HepG2 (cell line): Measurements from ENCODE around the gene NOX4. TPM values are rescaled to one million over a fixed set of nuclear protein-coding genes. Genes with fewer than 3 reads are reported as not detected.

Experiments used
- ATAC-seq: fragments of 200-7000 bp; cut with Tn5 transposase; 3 replicates; pipeline ENCODE4 v1.9.1; 2020; ENCODE audit warnings: mild to moderate bottlenecking, moderate library complexity
- BruUV-seq: library from RNA; stranded (reverse); fragments of 400-500 nt; replicated peaks from 2 replicates; lab custom pipeline; 2021; lab: Mats Ljungman, UMichigan
- CTCF ChIA-PET: fragments of 300-600 bp; formaldehyde crosslinking; extraction: SDS; loops from one replicate; lab custom pipeline; 2021; ENCODE audit warnings: low total read pairs, inconsistent platforms, low intra/inter-chr PET ratio; lab: Yijun Ruan, JAX
- POLR2A ChIA-PET: fragments of 350-600 bp; sonication (Branson Sonifier 250); formaldehyde crosslinking; loops from one replicate; lab custom pipeline; 2020; ENCODE audit warnings: antibody characterized with exemption, inconsistent platforms; lab: Yijun Ruan, JAX
- DNase-seq: peaks from one replicate; pipeline ENCODE4 v3.0.0-alpha.2; 2015; ENCODE audit warnings: low spot score
- FAIRE-seq: peaks from 3 replicates; lab custom pipeline; 2011; peaks lifted over from hg19 to GRCh38; lab: Jason Lieb, UNC
- H2AFZ ChIP-seq: one replicate; pipeline ENCODE4 v1.6.1; 2011; ENCODE audit warnings: low read length, inconsistent platforms
- H3K27ac ChIP-seq: fragments of 300-600 bp; 3 replicates; pipeline ENCODE4 v1.8.0; 2011; ENCODE audit warnings: mixed run types, mild to moderate bottlenecking, mixed read lengths, low read length, inconsistent platforms; ENCODE audit not compliant: insufficient read depth; ENCODE audit errors: extremely low read length
- H3K27me3 ChIP-seq, 2 experiments: fragments of 200-600 bp in 1 of 2; 2 replicates in 1 of 2; 3 replicates in 1 of 2; pipeline versions ENCODE4 v1.6.0 to v1.8.0; 2011; ENCODE audit warnings: low read length in 2 of 2, mild to moderate bottlenecking in 2 of 2, moderate library complexity in 2 of 2, inconsistent platforms in 1 of 2; ENCODE audit not compliant: insufficient read depth in 2 of 2, control insufficient read depth in 1 of 2
- H3K36me3 ChIP-seq, 2 experiments: fragments of 200-600 bp in 1 of 2; replicated peaks in 1 of 2; 2 replicates in 1 of 2; 3 replicates in 1 of 2; pipeline versions ENCODE4 v1.5.1 to v1.8.0; 2011; ENCODE audit warnings: low read length in 2 of 2, inconsistent platforms in 1 of 2; ENCODE audit not compliant: insufficient read depth in 2 of 2, control insufficient read depth in 1 of 2
- H3K4me1 ChIP-seq: 2 replicates; pipeline ENCODE4 v1.5.1; 2012; ENCODE audit warnings: low read length, inconsistent platforms; ENCODE audit not compliant: insufficient read depth
- H3K4me2 ChIP-seq: 2 replicates; pipeline ENCODE4 v1.6.0; 2011; ENCODE audit warnings: low read depth, low read length, inconsistent platforms
- H3K4me3 ChIP-seq, 3 experiments: fragments of 200-600 bp in 1 of 3; sonication (generic), shearing (Covaris generic) in 1 of 3; replicated peaks in 1 of 3; 2 replicates each; pipeline ENCODE4 v1.5.1; 2011 to 2016; ENCODE audit warnings: low read length in 3 of 3, inconsistent platforms in 2 of 3, low read depth in 2 of 3, mild to moderate bottlenecking in 2 of 3, control low read depth in 1 of 3, mixed read lengths in 1 of 3; ENCODE audit not compliant: insufficient read depth in 1 of 3
- H3K79me2 ChIP-seq: one replicate; pipeline ENCODE4 v1.6.1; 2011; ENCODE audit warnings: low read length, inconsistent platforms; ENCODE audit not compliant: insufficient read depth
- H3K9ac ChIP-seq: 2 replicates; pipeline ENCODE4 v1.6.0; 2011; ENCODE audit warnings: mild to moderate bottlenecking, low read depth, low read length, inconsistent platforms; ENCODE audit not compliant: insufficient read depth
- H3K9me3 ChIP-seq: 2 replicates; pipeline ENCODE4 v1.5.1; 2012; ENCODE audit warnings: mild to moderate bottlenecking, low read length
- H4K20me1 ChIP-seq: 2 replicates; pipeline ENCODE4 v1.6.0; 2011; ENCODE audit warnings: inconsistent platforms, mild to moderate bottlenecking, low read length, moderate library complexity; ENCODE audit not compliant: insufficient read depth
- MEIS2 ChIP-seq: sonication (generic); formaldehyde crosslinking; IDR thresholded peaks from 2 replicates; pipeline ENCODE4 v1.9.0; 2021; ENCODE audit warnings: mild to moderate bottlenecking, missing genetic modification reagents
- SMC3 ChIP-seq: IDR thresholded peaks from 2 replicates; pipeline ENCODE4 v1.6.1; 2011; ENCODE audit warnings: low read length, improper control_type of control experiment
- SP1 ChIP-seq, 2 experiments: fragments of 450-650 bp in 1 of 2; sonication (generic) in 1 of 2; formaldehyde crosslinking in 1 of 2; IDR thresholded peaks; 2 replicates each; pipeline versions ENCODE4 v1.4.0 to v1.6.1; 2016 to 2020; ENCODE audit warnings: missing genetic modification reagents in 1 of 2
- ZNF251 ChIP-seq: sonication (generic); formaldehyde crosslinking; IDR thresholded peaks from 2 replicates; pipeline ENCODE4 v1.9.0; 2021; ENCODE audit warnings: mild to moderate bottlenecking, missing genetic modification reagents
- ZNF562 ChIP-seq: sonication (generic); formaldehyde crosslinking; IDR thresholded peaks from 2 replicates; pipeline ENCODE4 v1.8.0; 2022; ENCODE audit warnings: missing genetic modification reagents, borderline replicate concordance
- ZNF576 ChIP-seq: sonication (generic); formaldehyde crosslinking; IDR thresholded peaks from 2 replicates; pipeline ENCODE4 v1.4.0; 2020; ENCODE audit warnings: mild to moderate bottlenecking, missing genetic modification reagents
- ZNF598 ChIP-seq: sonication (generic); formaldehyde crosslinking; IDR thresholded peaks from 2 replicates; pipeline ENCODE4 v1.5.1; 2020; ENCODE audit warnings: mild to moderate bottlenecking, missing genetic modification reagents, borderline replicate concordance
- ZSCAN25 ChIP-seq: sonication (generic); formaldehyde crosslinking; IDR thresholded peaks from 2 replicates; pipeline ENCODE4 v1.8.0; 2022; ENCODE audit warnings: mild to moderate bottlenecking, missing genetic modification reagents
- ZXDC ChIP-seq: sonication (generic); formaldehyde crosslinking; IDR thresholded peaks from 2 replicates; pipeline ENCODE4 v1.5.0; 2020; ENCODE audit warnings: mild to moderate bottlenecking, missing genetic modification reagents
- WGBS: methylation state at CpG from one replicate; pipeline ENCODE4 v1.1.6; 2017; ENCODE audit warnings: low lambda C conversion rate; 5-methylcytosine and 5-hydroxymethylcytosine counted together
- in situ Hi-C: cut with HindIII; loops from 2 replicates; pipeline ENCODE4 v1.10.0; 2017; ENCODE audit warnings: low pct_unique_long_range_greater_than_20kb; ENCODE audit not compliant: extremely low pct_ligation_motif_present
- intact Hi-C: fragments of 100-400 bp; cut with micrococcal nuclease; formaldehyde crosslinking; loops from one replicate; pipeline ENCODE4 v1.10.0; 2022; ENCODE audit not compliant: unreplicated experiment
- polyA plus RNA-seq, 8 experiments: library from polyadenylated mRNA; depleted of rRNA in 3 of 8; stranded (reverse) in 7 of 8; unstranded in 1 of 8; fragments of >200 nt; fragmentation: Illumina TruSeq in 4 of 8; extraction: Trizol in 4 of 8; gene quantifications; 2 replicates each; pipeline versions ENCODE4 v1.2.1 to v1.2.3, GENCODE V29; 2011 to 2016; ENCODE audit warnings: low read depth in 4 of 8, missing spikeins in 1 of 8, mixed read lengths in 1 of 8; ENCODE audit not compliant: insufficient read depth in 1 of 8
- total RNA-seq, 5 experiments: library from RNA; depleted of rRNA; stranded (reverse); fragments of >200 nt; fragmentation: Illumina TruSeq; extraction: Trizol; gene quantifications; 2 replicates each; pipeline ENCODE4 v1.2.3, GENCODE V29; 2016; ENCODE audit warnings: low read depth in 1 of 5
- TF ChIP-seq, protein P1 (sequence below): IDR thresholded peaks from 2 replicates; pipeline ENCODE4 v1.6.1; 2012; ENCODE audit warnings: inconsistent platforms
- TF ChIP-seq, protein P2 (sequence below): sonication (generic); formaldehyde crosslinking; IDR thresholded peaks from 2 replicates; pipeline ENCODE4 v1.5.1; 2020; ENCODE audit warnings: missing genetic modification reagents, mild to moderate bottlenecking, borderline replicate concordance

Gene NOX4
- total and polyA plus RNA-seq, 2 of the 13 experiments (the other 11 are each of a cell fraction or from before 2014, with no cell fraction given): not detected

DNA sequence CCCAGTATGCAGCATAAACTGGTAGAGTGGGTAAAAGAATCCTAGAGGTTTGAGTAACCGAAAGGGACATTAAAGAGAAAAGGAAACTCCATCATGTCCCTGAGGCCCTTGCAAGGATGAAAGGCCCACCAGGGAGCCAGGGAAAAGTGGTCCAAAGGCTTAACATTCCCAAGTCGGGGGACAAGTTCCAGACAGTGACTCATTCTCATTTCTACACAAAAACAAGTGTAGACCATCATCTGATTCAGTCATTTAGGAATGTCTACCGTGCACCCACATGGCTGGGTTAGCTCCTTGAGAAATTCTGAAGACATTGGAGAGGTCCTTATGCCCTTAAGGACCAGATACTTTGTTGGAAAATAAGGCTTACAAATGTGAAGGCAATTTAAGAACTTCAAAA lies 4.8 kb upstream of the NOX4 start:
- no peak for DNase-seq
- intact Hi-C loops: no loop called here
- WGBS: 12% methylated on average over 3 of the region's 3 CpGs

More for the DNA sequence above, 4.8 kb upstream of the NOX4 start:
- Histone ChIP-seq H3K9ac (no peak overlapping the region), H3K27ac (no peak overlapping the region), H3K4me2 (no peak overlapping the region), H3K27me3 (peaks cover 0 to 12% of the 10 kb centered on the region in 2 experiments; a peak in 1 of 5 replicates), H3K4me1 (no peaks in the 10 kb centered on the region), H3K4me3 (no peak overlapping the region), H4K20me1 (no peaks in the 10 kb centered on the region), H3K36me3 (no peaks in the 10 kb centered on the region), H3K79me2 (no peaks in the 10 kb centered on the region), H3K9me3 (no peaks in the 10 kb centered on the region), H2AFZ (no peak overlapping the region)
- ATAC-seq (no peak), FAIRE-seq (no peak)
- ChIA-PET CTCF (no interaction called here), POLR2A (no interaction called here)
- TF ChIP-seq, protein P1, sequence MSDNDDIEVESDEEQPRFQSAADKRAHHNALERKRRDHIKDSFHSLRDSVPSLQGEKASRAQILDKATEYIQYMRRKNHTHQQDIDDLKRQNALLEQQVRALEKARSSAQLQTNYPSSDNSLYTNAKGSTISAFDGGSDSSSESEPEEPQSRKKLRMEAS: no peak
- TF ChIP-seq ZSCAN25 (CRISPR knock-in tag) (no peak), ZNF598 (CRISPR knock-in tag) (no peak), SP1 (IDR thresholded peaks at IDR 0.05) (no peak), SP1 (CRISPR knock-in tag; IDR thresholded peaks at IDR 0.05) (no peak), ZNF562 (CRISPR knock-in tag) (no peak), ZXDC (CRISPR knock-in tag) (no peak), ZNF251 (CRISPR knock-in tag) (no peak), ZNF576 (CRISPR knock-in tag) (no peak), SMC3 (no peak), MEIS2 (no peak)
- TF ChIP-seq, protein P2, sequence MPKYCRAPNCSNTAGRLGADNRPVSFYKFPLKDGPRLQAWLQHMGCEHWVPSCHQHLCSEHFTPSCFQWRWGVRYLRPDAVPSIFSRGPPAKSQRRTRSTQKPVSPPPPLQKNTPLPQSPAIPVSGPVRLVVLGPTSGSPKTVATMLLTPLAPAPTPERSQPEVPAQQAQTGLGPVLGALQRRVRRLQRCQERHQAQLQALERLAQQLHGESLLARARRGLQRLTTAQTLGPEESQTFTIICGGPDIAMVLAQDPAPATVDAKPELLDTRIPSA (CRISPR knock-in tag): no peak
- no TSS peak for BruUV-seq
- in situ Hi-C loops: no loop called here
